HG03103 (cell line): ENCODE measurements around the gene KRTAP12-4.
"Not testable (repeated sequence)": the region's sequence is repeated elsewhere in the genome, so short reads cannot be mapped to it uniquely, and the experiment has no call there.

Experiments
- ATAC-seq: cut with Tn5 transposase; IDR thresholded peaks from one replicate; pipeline ENCODE4 v1.9.1; 2021; ENCODE audit warnings: low read depth; ENCODE audit not compliant: unreplicated experiment

The KRTAP12-4 gene

GRCh38 chr21:44687671-44688070 is 33.2 kb upstream of the KRTAP12-4 start:
- ATAC-seq, result no peak

- ATAC-seq, result no peak
Observed at GRCh38 chr21:44686843-44687561, 32.5 kb upstream of the KRTAP12-4 start.

GRCh38 chr21:44686000-44686781 is 31.7 kb upstream of the KRTAP12-4 start:
- no peak for ATAC-seq

- not testable (repeated sequence) for ATAC-seq
Observed at GRCh38 chr21:44685050-44685449, 30.6 kb upstream of the KRTAP12-4 start.

GRCh38 chr21:44684483-44684882 is 30.0 kb upstream of the KRTAP12-4 start:
- ATAC-seq, result no peak

- ATAC-seq, result no peak
Observed at GRCh38 chr21:44684077-44684476, 29.6 kb upstream of the KRTAP12-4 start.

- ATAC-seq, result no peak
Observed at GRCh38 chr21:44682580-44683151, 28.2 kb upstream of the KRTAP12-4 start.

- ATAC-seq, result no peak
Observed at GRCh38 chr21:44681861-44682579, 27.6 kb upstream of the KRTAP12-4 start, which contains the start of gene KRTAP12-1. Gene KRTAP12-1, minus strand, starts transcription at chr21:44682163. Its CDS starts 40 bp downstream, at chr21:44682123.

GRCh38 chr21:44681152-44681551 is 26.7 kb upstream of the KRTAP12-4 start:
- no peak for ATAC-seq

GRCh38 chr21:44677881-44678280 is 23.4 kb upstream of the KRTAP12-4 start:
- no peak for ATAC-seq

GRCh38 chr21:44671911-44672310 is 17.5 kb upstream of the KRTAP12-4 start:
- no peak for ATAC-seq

GRCh38 chr21:44670642-44671432 is 16.4 kb upstream of the KRTAP12-4 start:
- no peak for ATAC-seq

GRCh38 chr21:44667612-44668011 is 13.2 kb upstream of the KRTAP12-4 start:
- no peak for ATAC-seq

- ATAC-seq, result no peak
Observed at GRCh38 chr21:44666401-44667320, 12.2 kb upstream of the KRTAP12-4 start, which contains the start of gene KRTAP12-2. Gene KRTAP12-2, minus strand, starts transcription at chr21:44666927. Its CDS starts 41 bp downstream, at chr21:44666886.

GRCh38 chr21:44664691-44665090 is 10.2 kb upstream of the KRTAP12-4 start:
- ATAC-seq, result no peak

GRCh38 chr21:44661567-44661966 is 7.1 kb upstream of the KRTAP12-4 start:
- ATAC-seq, result not testable (repeated sequence)

- ATAC-seq, result no peak
Observed at GRCh38 chr21:44658913-44659595, 4.6 kb upstream of the KRTAP12-4 start.

- no peak for ATAC-seq
Observed at GRCh38 chr21:44658541-44658910, 4.1 kb upstream of the KRTAP12-4 start.
